AG04449 (cell line): ENCODE results near the gene WDR31.

Experiments
- CTCF ChIA-PET: fragments of 350-600 bp; formaldehyde crosslinking; extraction: SDS; loops from one replicate; lab custom pipeline; 2021; ENCODE audit warnings: antibody characterized with exemption; lab: Yijun Ruan, JAX
- POLR2A ChIA-PET: fragments of 400-600, 350-600 bp; formaldehyde crosslinking; extraction: SDS; loops from one replicate; lab custom pipeline; 2020; ENCODE audit warnings: antibody characterized with exemption, inconsistent platforms; lab: Yijun Ruan, JAX
- DNase-seq: peaks from one replicate; pipeline ENCODE4 v3.0.0-alpha.2; 2010; ENCODE audit warnings: low read depth, low spot score
- H3K4me3 ChIP-seq: 2 replicates; pipeline ENCODE4 v1.5.1; 2011; ENCODE audit warnings: low read depth, mild to moderate bottlenecking, control low read depth, low read length
- TF ChIP-seq, protein P1 (sequence below): IDR thresholded peaks from one replicate; pipeline ENCODE4 v1.5.1; 2011; ENCODE audit warnings: mild to moderate bottlenecking, moderate library complexity, low read length, control low read depth, inconsistent platforms; ENCODE audit not compliant: insufficient read depth; ENCODE audit errors: missing control alignments

WDR31 gene

GRCh38 chr9:113350937-113351336, 10.9 kb upstream of the WDR31 start:
- ChIA-PET CTCF (interaction anchor here (2.1 to 3.0 kb wide), 4 partner anchors 8 to 51 kb away, joined by 5 to 18 read pairs (median 12); partner anchors contain the start of genes ALAD and WDR31), POLR2A (interaction anchor here (0.6 kb wide), 1 partner anchor 55 kb away, joined by 4 read pairs; no protein-coding TSS in a partner anchor)
- TF ChIP-seq, protein P1, sequence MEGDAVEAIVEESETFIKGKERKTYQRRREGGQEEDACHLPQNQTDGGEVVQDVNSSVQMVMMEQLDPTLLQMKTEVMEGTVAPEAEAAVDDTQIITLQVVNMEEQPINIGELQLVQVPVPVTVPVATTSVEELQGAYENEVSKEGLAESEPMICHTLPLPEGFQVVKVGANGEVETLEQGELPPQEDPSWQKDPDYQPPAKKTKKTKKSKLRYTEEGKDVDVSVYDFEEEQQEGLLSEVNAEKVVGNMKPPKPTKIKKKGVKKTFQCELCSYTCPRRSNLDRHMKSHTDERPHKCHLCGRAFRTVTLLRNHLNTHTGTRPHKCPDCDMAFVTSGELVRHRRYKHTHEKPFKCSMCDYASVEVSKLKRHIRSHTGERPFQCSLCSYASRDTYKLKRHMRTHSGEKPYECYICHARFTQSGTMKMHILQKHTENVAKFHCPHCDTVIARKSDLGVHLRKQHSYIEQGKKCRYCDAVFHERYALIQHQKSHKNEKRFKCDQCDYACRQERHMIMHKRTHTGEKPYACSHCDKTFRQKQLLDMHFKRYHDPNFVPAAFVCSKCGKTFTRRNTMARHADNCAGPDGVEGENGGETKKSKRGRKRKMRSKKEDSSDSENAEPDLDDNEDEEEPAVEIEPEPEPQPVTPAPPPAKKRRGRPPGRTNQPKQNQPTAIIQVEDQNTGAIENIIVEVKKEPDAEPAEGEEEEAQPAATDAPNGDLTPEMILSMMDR = no peak
- H3K4me3 ChIP-seq = no peak overlapping the region
- no peak for DNase-seq

DNA sequence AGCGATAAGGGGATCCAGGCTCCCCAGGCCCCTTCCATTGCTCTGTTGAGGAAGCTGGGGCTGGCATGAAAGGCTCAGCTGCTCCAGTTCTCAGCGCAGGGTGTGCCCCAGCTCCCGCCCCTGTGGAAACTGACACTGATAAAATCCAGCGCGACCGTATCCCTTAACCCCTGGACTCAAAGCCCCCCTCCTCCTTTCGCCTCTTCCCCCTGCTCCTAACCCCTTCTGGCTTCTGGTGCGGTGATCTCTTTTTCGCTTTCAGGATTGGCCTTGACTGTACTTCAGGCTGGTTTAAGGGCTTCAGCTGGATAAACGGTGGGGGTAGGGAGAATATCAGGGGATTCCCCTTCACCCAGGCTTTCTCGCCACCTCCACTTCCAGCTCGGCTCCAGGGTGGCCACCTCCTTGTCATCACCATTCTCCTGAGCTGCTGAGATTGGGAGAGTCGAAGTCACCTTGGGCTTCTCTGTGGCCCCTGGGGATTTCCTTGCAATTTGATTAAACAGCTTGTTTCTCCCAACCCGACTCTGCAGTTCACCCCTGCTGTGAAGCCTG, 10.1 kb upstream of the WDR31 start:
- ChIA-PET POLR2A (no interaction called here), CTCF (interaction anchor here (2.1 to 3.0 kb wide), 6 partner anchors 9 to 308 kb away, joined by 5 to 18 read pairs (median 11); partner anchors contain the start of genes ALAD and WDR31)
- DNase-seq = no peak
- no peak overlapping the region for H3K4me3 ChIP-seq
- TF ChIP-seq, protein P1 = no peak

DNA sequence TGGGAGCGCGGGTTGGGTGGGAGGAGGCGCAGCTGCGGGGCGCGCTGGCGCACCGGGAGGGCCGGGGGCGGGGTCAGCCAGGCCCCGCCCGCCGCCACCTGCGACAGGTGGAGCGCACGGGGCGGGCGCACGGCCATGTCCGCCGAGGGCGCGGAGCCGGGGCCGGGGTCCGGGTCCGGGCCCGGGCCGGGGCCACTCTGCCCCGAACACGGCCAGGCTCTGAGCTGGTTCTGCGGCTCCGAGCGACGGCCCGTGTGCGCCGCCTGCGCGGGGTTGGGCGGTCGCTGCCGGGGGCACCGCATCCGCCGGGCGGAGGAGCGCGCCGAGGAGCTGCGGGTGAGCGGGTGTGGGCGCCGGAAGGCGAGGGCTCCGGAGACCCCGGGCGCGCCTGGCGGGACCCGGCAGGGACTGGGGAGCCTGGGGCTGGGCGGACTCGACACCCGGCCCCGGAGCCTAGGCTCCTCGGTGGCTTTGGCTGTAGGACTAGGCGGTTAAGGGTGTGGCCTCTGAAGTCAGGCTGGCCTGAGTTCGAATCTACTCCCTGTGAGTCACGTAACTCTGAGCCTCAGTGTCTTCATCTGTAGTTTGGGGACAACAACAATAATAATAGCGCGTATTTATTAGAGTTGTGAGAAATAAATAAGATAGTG, 9.5 kb upstream of the WDR31 start, which contains the start of gene BSPRY:
Gene BSPRY, plus strand, starts transcription at position 97 of the 650 bp plus-strand sequence. Its CDS starts 39 bp downstream, at position 136.
- H3K4me3 ChIP-seq = no peak within 1 kb of the TSS
- ChIA-PET POLR2A (no interaction called here), CTCF (interaction anchor here (2.2 to 3.0 kb wide), 5 partner anchors 9 to 309 kb away, joined by 5 to 18 read pairs (median 12); partner anchors contain the start of gene ALAD)
- TF ChIP-seq, protein P1 = no peak
- DNase-seq = no peak

DNA sequence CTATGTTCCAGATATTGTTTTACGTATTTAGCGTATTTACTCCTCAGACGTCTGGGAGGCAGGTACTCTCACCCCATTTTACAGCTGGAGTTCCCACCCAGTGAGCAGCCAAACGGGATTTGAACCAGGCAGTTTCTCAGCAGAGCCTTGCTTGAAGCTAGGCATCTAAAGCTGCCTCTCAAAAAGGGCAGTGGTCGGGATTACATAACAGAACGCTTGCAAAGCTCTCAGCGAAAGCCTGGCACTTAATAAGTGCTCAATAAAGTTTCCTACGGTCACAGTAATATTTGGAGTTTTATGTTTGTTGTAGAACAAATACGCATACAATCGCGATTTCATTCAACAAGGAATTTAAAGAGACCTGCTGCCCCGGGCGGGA, 9.0 kb upstream of the WDR31 start:
- POLR2A ChIA-PET = no interaction called here
- CTCF ChIA-PET = interaction anchor here (2.2 to 3.0 kb wide), 5 partner anchors 10 to 309 kb away, joined by 5 to 18 read pairs (median 12); partner anchors contain the start of gene ALAD
- TF ChIP-seq, protein P1 = no peak
- no peak for DNase-seq
- H3K4me3 ChIP-seq = no peak overlapping the region

GRCh38 chr9:113348437-113348836, 8.4 kb upstream of the WDR31 start:
- TF ChIP-seq, protein P1 = no peak
- no peak for DNase-seq
- CTCF ChIA-PET = interaction anchor here (1.1 to 3.0 kb wide), 4 partner anchors 36 to 310 kb away, joined by 3 to 18 read pairs (median 10); partner anchors contain the start of gene ALAD
- POLR2A ChIA-PET = no interaction called here
- H3K4me3 ChIP-seq = no peak overlapping the region

- no peak overlapping the region for H3K4me3 ChIP-seq
- DNase-seq = no peak
- TF ChIP-seq, protein P1 = no peak
- ChIA-PET CTCF (interaction anchor here (0.6 to 1.5 kb wide), 5 partner anchors 11 to 54 kb away, joined by 3 to 5 read pairs (median 3); no protein-coding TSS in a partner anchor), POLR2A (no interaction called here)
Observed at GRCh38 chr9:113345671-113346070, 5.6 kb upstream of the WDR31 start.
